Daoy (cell line): ENCODE results near the gene ABHD4. TPM values are rescaled to one million over a fixed set of nuclear protein-coding genes. Genes with fewer than 3 reads are reported as not detected.

ENCODE experiments used
- total RNA-seq: library from RNA; depleted of rRNA; stranded (reverse); fragments of >200 nt; shearing (Covaris generic); gene quantifications from 2 replicates; pipeline ENCODE4 v1.2.3, GENCODE V29; 2014; rRNA removed

Gene ABHD4
- total RNA-seq, 1 experiment from 2014 or later, result 11.7 TPM

Other genes starting within 250 kb of the ABHD4 start
- 353 and 470 TPM in 2 replicates for gene DAD1, start 9.1 kb upstream of the ABHD4 start, total RNA-seq
- gene OR6J1, start 46.1 kb downstream of the ABHD4 start, total RNA-seq, result not detected in 2 replicates
- gene OXA1L, start 168.4 kb downstream of the ABHD4 start, total RNA-seq, result 89.7 and 96.9 TPM in 2 replicates
- gene SLC7A7, start 217.1 kb downstream of the ABHD4 start, total RNA-seq, result 0.51 and 1.8 TPM in 2 replicates
- 174 and 223 TPM in 2 replicates for gene MRPL52, start 231.6 kb downstream of the ABHD4 start, total RNA-seq
- gene MMP14, start 238.3 kb downstream of the ABHD4 start, total RNA-seq, result 158 and 176 TPM in 2 replicates